ENCODE data around the gene LENEP.

LENEP gene

GRCh38 chr1:155030899-155031298 is 37.5 kb downstream of the LENEP start:
- no peak for DNase-seq

DNA sequence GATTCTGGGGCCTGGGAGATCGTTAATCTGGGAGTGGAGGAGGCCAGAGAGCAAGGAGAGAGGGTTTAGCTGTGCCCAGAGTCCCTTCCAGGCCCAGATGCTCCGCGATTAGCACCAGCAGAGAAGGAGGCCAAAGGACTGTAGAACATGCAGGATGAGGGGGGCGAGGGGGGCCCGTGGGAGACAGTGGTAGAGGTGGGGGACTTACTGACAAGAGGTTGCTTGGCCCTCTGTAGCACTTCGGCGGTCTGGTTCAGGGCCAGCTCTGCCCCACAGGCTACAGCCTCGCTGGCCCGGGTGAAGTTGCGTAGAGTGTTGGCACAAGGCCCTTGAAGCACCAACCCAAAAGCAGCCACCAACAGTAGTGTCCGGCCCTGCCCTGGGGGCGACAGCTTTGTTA is 39.5 kb downstream of the LENEP start:
- no peak for DNase-seq

GRCh38 chr1:155033524-155033923 is 40.1 kb downstream of the LENEP start, which contains the start of the genes DCST1 and DCST2:
Gene DCST1, plus strand, starts transcription at chr1:155033824. Its CDS starts 213 bp downstream, at chr1:155034037.
Gene DCST2, minus strand, starts transcription at chr1:155033781. Its CDS starts 80 bp downstream, at chr1:155033701.
- DNase-seq, result no peak

GRCh38 chr1:155034318-155035208 is 41.2 kb downstream of the LENEP start:
- DNase-seq, result no peak

GRCh38 chr1:155035936-155036335 is 42.5 kb downstream of the LENEP start:
- no peak for DNase-seq

GRCh38 chr1:155037043-155037442 is 43.7 kb downstream of the LENEP start:
- DNase-seq, result no peak

DNA sequence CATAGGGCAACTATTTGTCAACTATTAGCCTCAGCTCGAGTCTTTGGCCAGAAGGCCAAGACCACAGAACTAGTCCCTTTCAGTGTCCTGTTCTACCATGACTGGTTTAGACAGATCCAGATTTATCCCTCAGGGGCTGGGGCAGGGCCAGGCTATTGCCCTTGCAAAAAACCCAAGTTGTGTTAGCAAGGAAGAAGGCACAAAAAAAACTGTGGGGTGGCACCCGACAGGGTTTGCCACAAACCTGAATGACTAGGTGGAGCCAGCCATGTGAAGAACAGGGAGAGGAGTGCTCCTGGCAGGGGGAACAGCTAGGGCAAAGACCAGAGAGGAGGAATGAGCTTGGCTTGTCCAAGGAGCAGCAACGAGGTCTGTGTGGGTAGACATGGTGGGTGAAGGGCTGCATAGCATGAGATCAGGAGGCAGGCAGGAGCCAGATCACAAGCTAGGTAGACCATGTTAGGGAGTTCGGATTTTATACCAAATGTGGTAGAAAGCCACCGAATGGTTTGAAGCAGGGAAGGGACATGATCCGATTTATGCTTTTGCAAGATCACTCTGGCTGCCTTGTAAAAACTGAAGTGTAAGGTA is 44.6 kb downstream of the LENEP start:
- no peak for DNase-seq

DNA sequence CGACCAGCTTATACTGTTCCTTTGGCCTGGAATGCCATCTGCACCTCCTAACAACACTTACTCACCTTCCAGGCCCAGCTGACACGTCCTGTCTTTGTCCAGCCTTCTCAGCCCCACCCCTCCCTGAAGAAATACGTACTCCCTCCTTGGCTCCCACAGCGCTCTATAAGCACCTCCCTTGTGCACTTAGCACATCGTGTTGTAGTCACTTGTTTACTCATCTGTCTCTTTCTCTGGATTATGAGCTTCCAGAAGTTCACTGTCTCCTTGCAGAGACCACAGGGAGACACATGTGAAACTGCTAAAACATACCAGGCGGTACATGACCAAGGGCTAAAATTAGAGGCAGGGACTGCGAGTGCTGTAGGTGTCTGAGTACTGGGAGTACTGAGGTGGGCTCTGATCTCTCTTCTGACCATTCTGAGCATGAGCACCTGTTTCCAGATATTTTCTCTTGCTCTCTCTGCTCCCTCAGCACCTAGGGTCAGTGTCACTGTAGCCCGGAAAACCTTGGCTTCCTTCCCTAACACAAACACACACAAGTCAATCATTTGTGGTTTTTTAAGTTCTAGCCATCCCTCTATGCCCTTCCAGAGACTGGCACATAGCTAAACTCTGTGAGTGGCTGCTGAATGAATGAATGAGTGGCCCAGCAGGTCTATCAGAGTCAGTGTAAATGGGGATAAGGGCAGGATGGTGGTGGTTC is 45.4 kb downstream of the LENEP start:
- no peak for DNase-seq

DNA sequence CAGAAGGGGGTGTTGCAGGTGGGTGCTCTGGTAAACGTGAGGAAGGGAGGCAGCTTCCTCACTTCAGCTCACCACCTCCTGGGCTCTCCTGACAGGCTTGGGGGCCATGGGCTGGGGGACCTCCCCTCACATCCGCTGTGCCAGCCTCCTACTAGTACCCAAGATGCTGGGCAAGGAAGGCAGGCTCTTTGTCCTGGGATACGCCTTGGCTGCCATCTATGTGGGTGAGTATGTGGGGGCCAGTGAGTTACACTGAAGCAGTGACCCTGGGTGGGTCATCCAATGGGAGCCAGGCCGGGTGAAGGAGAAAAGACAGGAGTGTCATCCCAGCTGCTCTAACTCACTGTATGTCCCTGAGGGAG is 45.9 kb downstream of the LENEP start:
- DNase-seq, result no peak

DNA sequence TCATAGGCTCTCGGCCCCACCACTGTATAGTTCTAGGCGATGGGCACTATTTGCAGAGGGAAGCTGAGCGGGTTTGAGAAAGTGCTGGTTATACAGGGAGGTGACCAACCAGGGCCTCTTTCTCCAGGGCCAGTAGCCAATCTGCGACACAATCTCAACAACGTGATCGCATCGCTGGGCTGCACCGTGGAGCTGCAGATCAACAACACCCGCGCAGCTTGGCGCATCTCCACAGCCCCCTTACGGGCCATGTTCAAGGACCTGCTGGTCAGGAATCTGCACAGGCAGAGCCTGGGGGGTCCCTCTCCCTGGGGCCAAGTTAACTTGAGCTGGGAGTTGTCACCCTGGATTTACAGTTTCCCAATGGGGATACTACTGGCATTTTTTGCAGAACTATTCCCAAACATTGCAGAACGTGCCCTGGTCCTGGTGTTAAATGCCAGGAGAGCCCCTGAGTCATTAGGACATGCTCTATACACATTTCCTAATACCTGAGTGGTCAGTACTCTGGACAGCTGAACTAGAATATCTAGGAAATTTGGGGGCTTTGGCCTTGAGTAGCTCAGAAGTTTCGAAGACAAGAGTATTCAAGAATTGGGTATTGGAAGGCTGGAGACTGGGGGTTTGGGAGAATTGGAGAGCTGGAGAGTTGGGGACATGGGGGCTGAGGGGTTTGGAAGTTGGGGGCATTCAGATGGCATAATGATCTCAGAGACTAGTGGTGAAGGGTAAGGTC is 47.1 kb downstream of the LENEP start:
- DNase-seq, result no peak

- no peak for DNase-seq
Measured at GRCh38 chr1:155042789-155043188, 49.4 kb downstream of the LENEP start.

DNA sequence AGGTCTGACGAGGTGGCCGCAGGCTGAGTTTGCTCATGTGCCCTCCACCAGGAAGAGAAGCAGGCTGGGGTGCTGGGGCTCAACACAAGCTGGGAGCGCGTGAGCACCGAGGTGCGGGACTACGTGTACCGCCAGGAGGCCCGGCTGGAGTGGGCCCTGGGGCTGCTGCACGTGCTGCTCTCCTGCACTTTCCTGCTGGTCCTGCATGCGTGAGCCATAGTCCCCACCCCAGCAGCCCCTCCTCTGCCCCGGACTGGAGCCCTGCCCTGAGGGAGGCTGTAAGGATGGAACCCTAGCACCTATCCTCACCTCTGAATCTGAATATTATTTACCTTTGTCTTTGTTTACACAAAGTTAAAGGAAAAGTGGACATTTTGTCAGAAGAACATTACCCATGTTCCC is 49.9 kb downstream of the LENEP start:
- no peak for DNase-seq

- no peak for DNase-seq
Measured at GRCh38 chr1:155043793-155044192, 50.4 kb downstream of the LENEP start.
